HEK293 (cell line): ENCODE data around the gene DYNC1I1.

Experiments used
- CTCF ChIA-PET: fragments of 350-600 bp; formaldehyde crosslinking; extraction: SDS; loops from one replicate; lab custom pipeline; 2021; ENCODE audit warnings: antibody characterized with exemption; lab: Yijun Ruan, JAX
- POLR2A ChIA-PET: fragments of 300-600 bp; formaldehyde crosslinking; extraction: SDS; loops from one replicate; lab custom pipeline; 2020; ENCODE audit warnings: antibody characterized with exemption, inconsistent platforms; lab: Yijun Ruan, JAX
- H3K27ac ChIP-seq: fragments of 200-500 bp; sonication (Bioruptor generic); 2 replicates; pipeline ENCODE4 v1.5.1; 2014; ENCODE audit warnings: low read depth, low read length, control low read depth, inconsistent platforms; ENCODE audit errors: extremely low read depth
- H3K36me3 ChIP-seq, 2 experiments: fragments of 200-500 bp in 1 of 2; sonication (Bioruptor generic) in 1 of 2; 1 replicate in 1 of 2; 2 replicates in 1 of 2; pipeline ENCODE4 v1.5.1; 2014 to 2017; ENCODE audit warnings: inconsistent platforms in 2 of 2, low read length in 2 of 2; ENCODE audit not compliant: control insufficient read depth in 2 of 2, insufficient read depth in 1 of 2
- H3K4me1 ChIP-seq: fragments of 200-500 bp; sonication (Bioruptor generic); 2 replicates; pipeline ENCODE4 v1.5.1; 2014; ENCODE audit warnings: mild to moderate bottlenecking, low read length, inconsistent platforms; ENCODE audit not compliant: control insufficient read depth, insufficient read depth
- H3K4me3 ChIP-seq: 2 replicates; pipeline ENCODE4 v1.5.1; 2011; ENCODE audit warnings: low read depth, mild to moderate bottlenecking, control low read depth, low read length, moderate library complexity
- H3K9me3 ChIP-seq: fragments of 200-500 bp; sonication (Bioruptor generic); 2 replicates; pipeline ENCODE4 v1.5.1; 2014; ENCODE audit warnings: low read depth, low read length, inconsistent platforms; ENCODE audit not compliant: control insufficient read depth, insufficient read depth
- ATF2 ChIP-seq: fragments of 450-650 bp; formaldehyde crosslinking; IDR thresholded peaks from 2 replicates; pipeline ENCODE4 v1.5.1; 2016; ENCODE audit warnings: missing biosample characterization, missing genetic modification characterization, low read depth
- BCL11A ChIP-seq: fragments of 450-650 bp; formaldehyde crosslinking; IDR thresholded peaks from 2 replicates; pipeline ENCODE4 v1.5.1; 2016; ENCODE audit warnings: low read depth, missing biosample characterization, missing genetic modification characterization
- GFI1B ChIP-seq: fragments of 450-650 bp; formaldehyde crosslinking; IDR thresholded peaks from 2 replicates; pipeline ENCODE4 v1.5.1; 2016; ENCODE audit warnings: missing biosample characterization, missing genetic modification characterization
- HIC1 ChIP-seq: fragments of 450-650 bp; formaldehyde crosslinking; IDR thresholded peaks from 2 replicates; pipeline ENCODE4 v1.5.1; 2016; ENCODE audit warnings: missing biosample characterization, missing genetic modification characterization
- HOXD13 ChIP-seq: sonication (generic); formaldehyde crosslinking; IDR thresholded peaks from 2 replicates; pipeline ENCODE4 v1.8.0; 2022; ENCODE audit warnings: missing genetic modification reagents, borderline replicate concordance
- MZF1 ChIP-seq: fragments of 450-650 bp; formaldehyde crosslinking; IDR thresholded peaks from 2 replicates; pipeline ENCODE4 v1.5.1; 2017; ENCODE audit warnings: missing biosample characterization, missing genetic modification characterization, borderline replicate concordance
- OSR2 ChIP-seq: fragments of 450-650 bp; formaldehyde crosslinking; IDR thresholded peaks from 2 replicates; pipeline ENCODE4 v1.5.1; 2016; ENCODE audit warnings: missing biosample characterization, missing genetic modification characterization
- PBX3 ChIP-seq: sonication (generic); formaldehyde crosslinking; IDR thresholded peaks from 2 replicates; pipeline ENCODE4 v1.8.1; 2022; ENCODE audit warnings: mild to moderate bottlenecking, moderate library complexity, missing genetic modification reagents
- REPIN1 ChIP-seq: fragments of 450-650 bp; formaldehyde crosslinking; IDR thresholded peaks from 2 replicates; pipeline ENCODE4 v1.5.1; 2017; ENCODE audit warnings: missing biosample characterization, missing genetic modification characterization, low read depth
- ZBTB1 ChIP-seq: fragments of 450-650 bp; formaldehyde crosslinking; IDR thresholded peaks from 2 replicates; pipeline ENCODE4 v1.5.1; 2016; ENCODE audit warnings: missing biosample characterization, missing genetic modification characterization
- ZBTB10 ChIP-seq: fragments of 450-650 bp; formaldehyde crosslinking; IDR thresholded peaks from 2 replicates; pipeline ENCODE4 v1.5.1; 2016; ENCODE audit warnings: missing biosample characterization, missing genetic modification characterization
- ZBTB17 ChIP-seq: fragments of 450-650 bp; formaldehyde crosslinking; IDR thresholded peaks from 2 replicates; pipeline ENCODE4 v1.5.1; 2016; ENCODE audit warnings: missing biosample characterization, missing genetic modification characterization
- ZFP41 ChIP-seq: fragments of 450-650 bp; formaldehyde crosslinking; IDR thresholded peaks from 2 replicates; pipeline ENCODE4 v1.5.1; 2016; ENCODE audit warnings: missing biosample characterization, missing genetic modification characterization, borderline replicate concordance
- ZNF132 ChIP-seq: fragments of 450-650 bp; formaldehyde crosslinking; IDR thresholded peaks from 2 replicates; pipeline ENCODE4 v1.5.1; 2017; ENCODE audit warnings: missing biosample characterization, missing genetic modification characterization, borderline replicate concordance
- ZNF23 ChIP-seq: fragments of 450-650 bp; formaldehyde crosslinking; IDR thresholded peaks from 2 replicates; pipeline ENCODE4 v1.5.1; 2016; ENCODE audit warnings: missing biosample characterization, missing genetic modification characterization, borderline replicate concordance
- ZNF398 ChIP-seq: fragments of 450-650 bp; formaldehyde crosslinking; IDR thresholded peaks from 2 replicates; pipeline ENCODE4 v1.5.1; 2017; ENCODE audit warnings: missing biosample characterization, missing genetic modification characterization
- ZNF404 ChIP-seq: fragments of 450-650 bp; formaldehyde crosslinking; IDR thresholded peaks from 2 replicates; pipeline ENCODE4 v1.5.1; 2017; ENCODE audit warnings: missing biosample characterization, missing genetic modification characterization
- ZNF426 ChIP-seq: fragments of 450-650 bp; formaldehyde crosslinking; IDR thresholded peaks from 2 replicates; pipeline ENCODE4 v1.5.1; 2017; ENCODE audit warnings: missing biosample characterization, missing genetic modification characterization, mild to moderate bottlenecking, inconsistent platforms, moderate library complexity
- ZNF624 ChIP-seq: fragments of 450-650 bp; formaldehyde crosslinking; IDR thresholded peaks from 2 replicates; pipeline ENCODE4 v1.5.1; 2017; ENCODE audit warnings: missing biosample characterization, missing genetic modification characterization
- ZNF660 ChIP-seq: fragments of 450-650 bp; IDR thresholded peaks from 2 replicates; pipeline ENCODE4 v1.5.1; 2018; ENCODE audit warnings: missing biosample characterization, mild to moderate bottlenecking, missing genetic modification characterization

The DYNC1I1 gene

GRCh38 chr7:96126382-96126781 is 354.0 kb downstream of the DYNC1I1 start:
- H3K9me3 ChIP-seq, result no peaks in the 10 kb centered on the region
- H3K4me1 ChIP-seq, result no peaks in the 10 kb centered on the region
- peaks cover 0 to 8% of the 10 kb centered on the region in 2 experiments; a peak in 1 of 3 replicates for H3K36me3 ChIP-seq
- H3K4me3 ChIP-seq, result no peak overlapping the region
- TF ChIP-seq ZNF660 (tag by site-specific recombination), result no peak
- TF ChIP-seq ZBTB10 (tag by site-specific recombination), result no peak
- TF ChIP-seq BCL11A, result no peak
- TF ChIP-seq GFI1B (tag by site-specific recombination), result no peak
- TF ChIP-seq ZNF624, result no peak
- no peak for TF ChIP-seq ZFP41 (tag by site-specific recombination)
- no peak for TF ChIP-seq OSR2 (tag by site-specific recombination)
- no peak for TF ChIP-seq MZF1 (tag by site-specific recombination)
- TF ChIP-seq PBX3, result no peak
- TF ChIP-seq ZNF426 (tag by site-specific recombination), result no peak
- no peak for TF ChIP-seq REPIN1
- no peak for TF ChIP-seq HOXD13 (CRISPR knock-in tag)
- no peak for TF ChIP-seq ZNF404 (tag by site-specific recombination)
- no peak for TF ChIP-seq HIC1 (tag by site-specific recombination)
- no peak for TF ChIP-seq ZBTB17 (tag by site-specific recombination)
- no peak for TF ChIP-seq ZNF132 (tag by site-specific recombination)
- TF ChIP-seq ZNF23, result no peak
- no peak for TF ChIP-seq ZNF398 (tag by site-specific recombination)
- TF ChIP-seq, all 188 proteins: peak for 0
- no peak overlapping the region for H3K27ac ChIP-seq
- POLR2A ChIA-PET, result no interaction called here
- CTCF ChIA-PET, result no interaction called here

GRCh38 chr7:96127746-96128145 is 355.4 kb downstream of the DYNC1I1 start:
- Histone ChIP-seq H3K36me3 (peaks cover 0 to 7% of the 10 kb centered on the region in 2 experiments; a peak in 1 of 3 replicates), H3K4me3 (no peak overlapping the region), H3K27ac (no peak overlapping the region), H3K9me3 (no peaks in the 10 kb centered on the region)
- ChIA-PET CTCF (no interaction called here), POLR2A (no interaction called here)
- TF ChIP-seq ZBTB1 (tag by site-specific recombination) (no peak), ATF2 (tag by site-specific recombination) (0 out of 2 replicates have a peak, but pooled peaks have one; percentile 5)
- TF ChIP-seq, all 188 proteins: peak for 1
- H3K4me1 ChIP-seq, result no peaks in the 10 kb centered on the region
